KG1 (cell line): ENCODE results near the gene CIAO3.

Source experiments
- DNase-seq: peaks from one replicate; lab custom pipeline; 2025; lab: John Stamatoyannopoulos, UW

The CIAO3 gene

DNA sequence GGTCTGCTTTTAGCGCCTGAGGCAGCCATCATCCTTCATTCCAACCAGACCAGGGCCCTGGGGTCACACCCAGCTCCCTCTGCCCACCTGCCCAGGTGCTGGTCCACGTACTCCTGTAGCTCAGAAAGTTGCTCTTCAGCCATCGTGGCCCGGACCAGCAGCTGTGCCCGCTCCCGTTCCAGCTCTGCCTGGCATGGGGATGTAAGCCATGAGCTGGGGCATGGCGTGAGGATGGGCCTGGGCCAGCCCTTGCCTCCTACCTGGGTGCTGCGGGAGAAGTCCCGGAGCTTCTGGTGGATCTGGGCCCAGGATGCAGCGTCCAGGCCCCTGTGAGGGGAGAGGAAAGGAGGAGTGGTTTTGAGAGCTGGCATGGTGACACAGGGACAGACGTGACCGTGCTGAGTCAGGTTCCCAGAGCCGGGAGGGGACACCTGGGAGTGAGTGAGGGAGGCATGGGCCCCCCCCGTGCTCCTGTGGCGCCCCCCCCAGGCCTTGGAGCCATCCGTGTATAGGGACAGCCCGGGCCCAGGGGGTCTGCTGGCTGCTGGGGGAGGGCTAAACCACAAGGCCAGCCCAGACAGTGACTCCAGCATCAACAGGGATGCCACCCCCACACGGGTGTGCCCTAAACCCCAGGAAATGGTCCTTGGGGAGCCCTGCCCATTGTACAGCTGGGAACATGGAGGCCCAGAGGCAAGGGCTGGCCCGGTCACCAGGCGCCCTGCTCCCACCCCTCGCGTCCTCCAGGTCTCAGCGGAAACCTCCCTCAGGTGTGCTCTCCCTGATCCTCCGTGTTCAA lies 17.8 kb downstream of the CIAO3 start:
- no peak for DNase-seq

DNA sequence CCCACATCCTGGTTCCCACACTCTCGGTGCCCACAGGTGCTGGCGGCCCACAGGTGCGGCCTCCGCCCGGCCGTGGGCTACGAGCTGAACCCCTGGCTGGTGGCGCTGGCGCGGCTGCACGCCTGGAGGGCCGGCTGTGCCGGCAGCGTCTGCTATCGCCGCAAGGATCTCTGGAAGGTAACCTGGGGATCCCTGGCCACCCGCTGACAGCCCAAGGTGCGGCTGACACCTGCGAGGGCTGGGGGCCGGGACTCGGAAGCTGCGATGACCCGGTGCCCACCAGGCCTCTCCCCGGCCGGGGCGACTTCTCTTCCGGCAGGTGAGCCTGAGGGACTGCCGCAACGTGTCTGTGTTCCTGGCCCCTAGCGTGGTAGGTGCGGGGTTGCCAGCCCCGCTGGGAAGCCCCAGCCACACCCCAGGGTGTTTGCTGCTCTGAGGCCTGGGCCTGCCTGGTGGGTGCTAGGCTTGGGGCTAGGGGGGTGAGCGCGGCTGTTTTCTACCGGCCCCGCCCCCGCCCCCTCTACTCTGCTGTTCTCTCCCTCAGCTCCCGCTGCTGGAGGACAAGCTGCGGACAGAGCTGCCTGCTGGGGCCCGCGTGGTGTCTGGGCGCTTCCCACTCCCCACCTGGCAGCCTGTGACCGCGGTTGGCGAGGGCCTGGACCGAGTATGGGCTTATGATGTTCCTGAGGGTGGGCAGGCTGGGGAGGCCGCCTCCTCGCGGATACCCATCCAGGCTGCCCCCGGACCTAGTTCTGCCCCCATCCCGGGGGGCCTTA lies 18.8 kb downstream of the CIAO3 start:
- DNase-seq = no peak

DNA sequence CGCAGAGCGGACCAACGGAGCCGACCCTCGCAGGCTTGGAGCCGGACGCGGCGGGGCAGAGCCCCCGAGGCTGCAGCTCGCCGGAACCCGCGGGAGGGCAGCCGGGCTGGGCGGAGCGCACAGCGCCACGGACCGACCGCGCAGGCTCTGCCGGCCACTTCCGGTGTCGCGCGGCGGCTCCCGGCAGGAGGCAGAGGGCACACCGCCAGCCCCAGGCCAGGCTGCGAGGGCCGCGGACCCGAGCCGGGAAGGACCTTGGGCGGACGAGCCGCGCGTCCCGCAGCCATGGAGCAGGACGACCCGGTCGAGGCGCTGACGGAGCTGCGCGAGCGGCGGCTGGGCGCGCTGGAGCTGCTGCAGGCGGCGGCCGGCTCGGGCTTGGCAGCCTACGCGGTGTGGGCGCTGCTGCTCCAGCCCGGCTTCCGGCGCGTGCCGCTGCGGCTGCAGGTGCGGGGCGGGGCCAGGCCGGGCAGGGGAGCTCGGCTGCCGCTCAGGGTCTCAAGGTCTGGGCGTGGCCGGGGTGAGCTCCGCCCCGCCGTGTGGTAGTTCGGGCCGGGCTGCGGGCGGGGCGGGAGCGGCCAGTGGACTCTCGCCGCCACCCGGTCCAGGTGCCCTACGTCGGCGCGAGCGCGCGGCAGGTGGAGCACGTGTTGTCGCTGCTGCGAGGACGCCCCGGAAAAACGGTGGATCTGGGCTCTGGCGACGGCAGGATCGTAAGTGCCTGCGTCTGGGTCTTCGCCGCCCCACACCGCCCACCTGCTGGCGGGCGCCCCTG lies 19.6 kb downstream of the CIAO3 start, which contains the start of gene ANTKMT:
ANTKMT (plus strand) TSS at position 157 of the 775 bp plus-strand sequence; CDS start at position 286, 129 bp downstream.
- peak; percentile 44 for DNase-seq

DNA sequence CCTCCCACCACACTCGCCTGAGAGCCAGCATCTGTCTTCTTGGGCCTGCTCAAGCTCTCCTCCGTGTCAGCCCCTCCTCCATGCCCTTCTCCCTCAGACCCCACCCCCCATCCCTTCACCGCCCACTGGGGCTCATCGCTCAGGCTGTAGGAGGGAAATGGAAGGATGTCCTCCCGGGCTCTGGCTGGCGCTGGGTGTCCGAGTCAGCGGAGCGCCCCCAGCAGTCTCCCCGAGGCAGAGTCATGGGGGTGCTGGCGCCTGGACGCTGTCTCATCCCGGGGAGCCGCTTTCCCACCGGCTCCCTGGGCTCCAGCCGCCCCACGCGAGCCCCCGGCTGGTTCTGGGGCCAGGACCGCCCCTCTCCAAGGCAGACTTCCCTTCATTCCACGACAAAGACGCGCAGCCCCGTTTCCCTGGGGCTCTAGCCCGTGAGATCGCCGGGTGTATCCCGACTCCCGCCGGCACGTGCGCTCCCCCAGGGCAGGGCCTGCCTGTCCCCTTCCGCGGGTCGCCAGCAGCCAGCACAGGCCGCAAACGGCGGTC lies 20.3 kb downstream of the CIAO3 start:
- no peak for DNase-seq

DNA sequence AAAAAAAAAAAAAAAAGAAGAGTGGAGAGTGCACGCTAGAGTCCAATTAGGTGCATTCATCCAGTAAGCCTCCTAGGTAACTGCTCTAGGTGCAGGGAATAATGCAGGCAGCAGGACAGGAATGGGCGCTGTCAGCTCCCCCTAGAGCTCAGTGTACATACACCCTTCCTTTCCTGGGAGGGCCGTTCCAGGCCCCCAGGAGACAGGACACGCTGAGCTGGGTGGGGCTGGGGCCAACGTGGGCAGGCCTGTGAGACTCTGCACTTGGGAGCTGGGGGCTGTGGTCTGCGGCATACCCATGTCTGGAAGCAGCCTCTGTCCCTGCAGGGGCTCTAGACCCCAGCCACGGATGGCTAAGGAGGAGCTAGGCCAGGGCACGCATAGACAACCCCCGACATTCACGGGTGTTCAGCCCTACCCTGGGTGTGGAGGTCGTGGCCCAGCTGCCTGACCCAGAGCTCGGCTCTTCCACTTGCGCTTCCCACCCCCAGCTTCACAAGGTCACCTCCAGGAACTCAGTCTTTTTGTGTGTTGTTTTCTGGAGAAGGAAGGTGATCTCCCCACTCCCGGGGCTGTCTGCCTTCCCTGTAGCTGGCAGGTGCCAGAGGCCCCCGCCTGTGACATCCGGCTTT lies 20.9 kb downstream of the CIAO3 start:
- no peak for DNase-seq

DNA sequence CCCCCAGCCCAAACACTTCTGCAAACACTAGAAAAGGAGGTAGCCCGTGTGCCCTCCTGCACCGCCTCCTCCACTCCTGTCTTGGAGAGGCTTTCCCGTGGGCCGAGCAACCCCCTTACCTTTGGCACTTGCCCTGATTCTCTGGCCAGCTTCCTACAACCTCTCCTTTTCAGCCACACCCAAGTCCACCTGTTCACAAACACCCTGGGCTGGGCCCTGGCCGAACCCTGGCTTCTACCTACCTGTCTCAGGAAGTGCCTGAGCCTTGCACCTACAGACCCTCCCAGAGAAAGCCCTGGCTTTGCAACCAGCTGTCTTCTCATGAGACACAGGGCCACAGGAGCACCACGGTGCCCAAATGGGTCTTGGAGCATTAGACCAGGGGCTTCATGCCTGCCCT lies 21.9 kb downstream of the CIAO3 start:
- DNase-seq = no peak

DNA sequence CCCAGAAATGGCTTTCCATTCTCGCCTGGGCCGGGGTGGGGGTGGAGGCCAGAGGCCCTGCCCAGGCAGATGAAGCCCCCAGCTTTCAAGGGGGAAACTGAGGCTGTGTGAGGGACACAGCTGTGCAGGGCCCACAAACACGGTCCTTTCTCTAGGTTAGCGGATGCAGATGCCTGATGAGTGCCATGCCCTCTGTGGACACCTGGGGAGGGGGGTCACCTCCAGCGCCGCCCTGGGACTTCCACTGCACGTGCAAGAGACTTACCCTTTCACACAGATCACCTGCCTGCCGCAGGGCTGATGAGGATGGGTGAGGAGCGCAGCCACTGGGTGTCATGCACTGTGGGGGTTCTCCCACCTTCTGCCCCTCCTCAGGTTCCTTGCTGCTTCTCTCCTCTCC lies 22.4 kb downstream of the CIAO3 start:
- DNase-seq = no peak

DNA sequence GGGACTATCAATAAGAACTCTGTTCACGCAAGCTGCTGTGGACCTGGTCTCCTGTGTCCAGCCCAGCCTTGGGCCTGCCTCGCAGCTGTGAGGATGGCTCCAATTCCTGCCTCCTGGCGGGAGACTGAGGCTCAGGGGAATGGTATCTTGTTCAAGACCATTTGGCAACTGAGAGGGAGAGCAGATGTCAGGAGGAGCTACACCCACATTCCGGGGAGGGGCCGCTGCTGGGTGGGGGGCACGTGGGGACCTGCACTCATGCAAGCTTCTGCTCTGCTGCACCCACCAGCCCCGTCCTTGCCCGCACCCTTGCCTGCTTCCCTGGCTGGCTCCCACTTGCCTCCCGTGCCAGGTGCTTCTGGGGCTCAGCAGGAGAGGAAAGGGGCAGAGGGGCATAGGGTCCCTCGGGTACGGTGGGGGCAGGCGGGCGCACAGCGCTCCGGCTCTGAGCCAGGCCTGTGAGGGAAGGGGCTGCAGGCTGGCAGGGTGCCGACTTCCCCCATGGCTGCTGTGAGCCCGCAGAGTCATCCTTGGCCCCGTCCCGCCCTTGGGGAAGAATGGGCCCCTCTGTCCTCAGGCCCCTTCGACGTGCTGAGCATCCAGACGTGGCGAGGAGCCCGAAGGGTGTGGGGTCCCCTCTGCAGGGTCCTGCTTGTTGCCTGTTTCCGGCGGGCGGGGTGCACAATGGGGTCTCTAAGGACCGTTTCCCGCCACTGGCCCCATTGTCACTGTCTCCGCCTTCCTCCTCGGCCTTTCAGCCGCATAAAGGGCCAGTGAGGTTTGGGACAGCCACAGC lies 23.1 kb downstream of the CIAO3 start:
- no peak for DNase-seq

DNA sequence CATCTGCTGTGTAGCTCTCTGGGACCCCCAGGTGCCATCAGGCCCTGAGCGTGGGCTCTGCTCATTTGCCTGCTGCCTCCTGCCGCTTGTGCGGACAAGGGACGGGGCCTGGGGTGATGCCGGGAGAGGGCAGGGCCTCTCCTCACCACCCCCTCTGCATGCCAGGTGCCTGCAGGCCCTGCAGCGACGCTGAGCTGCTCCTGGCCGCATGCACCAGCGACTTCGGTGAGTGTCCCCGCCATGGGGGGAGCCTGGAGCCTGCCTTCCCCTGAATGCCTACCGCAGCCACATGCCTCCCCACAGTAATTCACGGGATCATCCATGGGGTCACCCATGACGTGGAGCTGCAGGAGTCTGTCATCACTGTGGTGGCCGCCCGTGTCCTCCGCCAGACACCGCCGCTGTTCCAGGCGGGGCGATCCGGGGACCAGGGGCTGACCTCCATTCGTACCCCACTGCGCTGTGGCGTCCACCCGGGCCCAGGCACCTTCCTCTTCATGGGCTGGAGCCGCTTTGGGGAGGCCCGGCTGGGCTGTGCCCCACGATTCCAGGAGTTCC lies 23.9 kb downstream of the CIAO3 start:
- no peak for DNase-seq

DNA sequence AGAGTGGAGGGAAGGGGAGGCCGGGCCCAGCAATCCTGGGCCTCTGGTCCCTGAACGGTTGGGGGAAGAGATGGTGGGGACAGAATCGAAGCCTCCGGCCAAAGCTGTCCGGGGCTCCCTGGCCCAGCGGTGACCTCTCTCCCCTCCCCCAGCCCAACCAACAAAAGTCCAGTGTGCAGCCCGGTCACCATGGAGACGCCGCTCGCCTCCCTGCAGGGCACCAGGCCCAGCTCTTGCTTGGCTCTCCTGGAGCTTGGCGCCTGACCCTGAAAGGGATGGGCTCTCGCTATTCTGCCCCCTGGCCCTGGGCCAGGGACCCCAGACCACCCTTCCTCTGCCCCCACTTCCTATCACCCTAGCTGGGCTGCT lies 24.6 kb downstream of the CIAO3 start:
- no peak for DNase-seq

DNA sequence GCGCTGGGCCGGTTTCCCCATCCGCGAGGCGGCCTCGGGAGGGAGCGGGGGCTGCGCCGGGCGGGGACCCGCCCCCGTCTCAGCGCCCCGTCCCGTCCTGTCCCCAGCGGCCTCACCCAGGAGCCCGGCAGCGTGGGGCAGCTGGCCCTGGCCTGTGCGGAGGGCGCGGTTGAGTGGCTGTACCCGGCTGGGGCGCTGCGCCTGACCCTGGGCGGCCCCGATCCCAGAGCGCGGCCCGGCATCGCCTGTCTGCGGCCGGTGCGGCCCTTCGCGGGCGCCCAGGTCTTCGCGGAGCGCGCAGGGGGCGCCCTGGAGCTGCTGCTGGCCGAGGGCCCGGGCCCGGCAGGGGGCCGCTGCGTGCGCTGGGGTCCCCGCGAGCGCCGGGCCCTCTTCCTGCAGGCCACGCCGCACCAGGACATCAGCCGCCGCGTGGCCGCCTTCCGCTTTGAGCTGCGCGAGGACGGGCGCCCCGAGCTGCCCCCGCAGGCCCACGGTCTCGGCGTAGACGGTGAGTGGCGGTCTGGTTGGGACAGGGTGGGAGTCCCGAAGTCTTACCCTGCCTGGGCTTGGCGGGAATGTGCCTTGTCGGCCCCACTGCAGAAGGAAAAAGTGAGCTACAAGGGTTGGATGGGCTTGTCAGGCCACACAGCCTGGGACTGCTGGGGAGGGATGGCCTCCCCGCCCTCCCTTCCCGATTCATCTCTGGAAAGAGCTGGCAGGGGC lies 25.2 kb downstream of the CIAO3 start:
- DNase-seq = no peak

DNA sequence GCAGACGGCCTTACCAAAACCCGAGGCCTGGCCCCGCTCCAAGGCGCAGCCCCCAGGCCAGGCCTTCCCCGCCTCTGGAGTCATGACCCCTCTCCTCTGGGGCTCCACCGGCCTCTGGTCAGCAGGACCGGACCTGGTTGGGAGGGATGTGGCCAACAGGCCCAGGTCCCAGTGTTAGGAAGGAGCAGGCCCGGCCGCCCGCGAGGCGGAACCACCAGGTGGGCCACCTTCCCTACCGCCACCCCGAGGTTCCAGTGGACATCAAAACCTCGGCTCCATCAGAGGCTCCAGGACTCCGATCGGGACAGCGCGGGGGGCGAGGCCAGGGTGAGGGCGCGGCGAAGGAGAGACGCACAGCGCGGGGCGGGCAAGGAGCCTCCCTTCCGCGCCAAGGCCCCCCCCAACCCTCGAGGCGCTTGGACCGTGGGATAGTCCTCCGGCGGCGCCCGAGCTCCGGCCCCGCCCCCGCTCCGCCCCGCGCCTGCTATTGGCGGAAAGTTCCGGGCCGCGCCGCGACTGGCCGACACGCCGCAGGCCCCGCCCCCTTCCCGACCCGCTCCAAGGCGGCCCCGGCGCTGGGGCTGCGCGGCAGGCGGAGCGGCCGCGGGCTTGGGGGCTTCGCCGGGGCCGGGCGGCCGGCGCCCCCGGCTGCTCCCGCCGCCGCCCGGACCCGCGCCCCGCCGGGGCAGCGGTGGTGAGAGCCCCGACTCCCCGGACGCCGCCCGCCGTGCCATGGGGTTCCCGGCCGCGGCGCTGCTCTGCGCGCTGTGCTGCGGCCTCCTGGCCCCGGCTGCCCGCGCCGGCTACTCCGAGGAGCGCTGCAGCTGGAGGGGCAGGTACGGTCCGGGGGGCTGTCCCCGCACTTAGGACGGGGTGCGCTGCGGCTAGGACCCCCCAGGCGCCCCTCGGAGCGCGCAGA lies 26.0 kb downstream of the CIAO3 start, which contains the start of gene METRN:
METRN (plus strand) TSS at position 561 of the 919 bp plus-strand sequence; CDS start at position 733, 172 bp downstream.
- peak; percentile 66 for DNase-seq

DNA sequence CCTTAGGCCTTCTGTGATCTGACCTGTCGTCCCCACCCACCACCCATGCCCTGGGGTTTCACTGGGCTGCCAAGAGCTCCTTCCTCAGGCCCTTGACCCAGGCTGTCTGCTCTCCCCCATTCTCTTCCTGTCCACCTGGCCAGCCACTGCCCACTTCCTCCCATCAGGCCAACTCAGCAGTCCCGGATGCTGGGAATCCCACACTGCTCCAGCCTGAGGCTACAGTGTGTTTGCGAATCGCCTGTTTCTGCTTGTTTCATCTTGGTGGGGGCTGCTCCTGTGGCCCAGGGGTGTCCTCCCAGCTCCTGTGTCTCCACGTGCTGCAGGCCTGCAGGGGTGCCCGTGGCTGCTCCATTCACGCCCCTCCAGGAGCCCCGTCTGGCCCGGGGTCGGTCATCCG lies 26.7 kb downstream of the CIAO3 start:
- DNase-seq = no peak

DNA sequence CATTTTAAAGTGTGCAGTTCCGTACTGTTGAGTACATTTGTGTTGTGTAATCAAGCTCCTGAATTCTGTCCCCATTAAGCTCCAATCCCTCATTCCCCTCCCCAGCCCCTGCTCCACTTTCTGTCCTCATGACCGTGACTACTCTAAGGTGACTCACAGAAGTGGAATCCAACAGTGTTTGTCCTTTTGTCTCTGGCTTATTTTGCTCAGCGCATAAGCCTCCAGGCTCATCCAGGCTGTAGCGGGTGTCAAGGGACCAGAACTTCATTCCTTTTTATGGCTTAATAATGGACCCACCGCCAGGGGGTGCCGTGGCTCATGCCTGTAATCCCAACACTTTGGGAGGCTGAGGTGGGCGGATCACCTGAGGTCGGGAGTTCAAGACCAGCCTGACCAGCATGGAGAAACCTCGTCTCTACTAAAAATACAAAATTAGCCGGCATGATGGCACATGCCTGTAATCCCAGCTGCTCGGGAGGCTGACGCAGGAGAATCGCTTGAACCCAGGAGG lies 28.0 kb downstream of the CIAO3 start:
- peak; percentile 46 for DNase-seq

DNA sequence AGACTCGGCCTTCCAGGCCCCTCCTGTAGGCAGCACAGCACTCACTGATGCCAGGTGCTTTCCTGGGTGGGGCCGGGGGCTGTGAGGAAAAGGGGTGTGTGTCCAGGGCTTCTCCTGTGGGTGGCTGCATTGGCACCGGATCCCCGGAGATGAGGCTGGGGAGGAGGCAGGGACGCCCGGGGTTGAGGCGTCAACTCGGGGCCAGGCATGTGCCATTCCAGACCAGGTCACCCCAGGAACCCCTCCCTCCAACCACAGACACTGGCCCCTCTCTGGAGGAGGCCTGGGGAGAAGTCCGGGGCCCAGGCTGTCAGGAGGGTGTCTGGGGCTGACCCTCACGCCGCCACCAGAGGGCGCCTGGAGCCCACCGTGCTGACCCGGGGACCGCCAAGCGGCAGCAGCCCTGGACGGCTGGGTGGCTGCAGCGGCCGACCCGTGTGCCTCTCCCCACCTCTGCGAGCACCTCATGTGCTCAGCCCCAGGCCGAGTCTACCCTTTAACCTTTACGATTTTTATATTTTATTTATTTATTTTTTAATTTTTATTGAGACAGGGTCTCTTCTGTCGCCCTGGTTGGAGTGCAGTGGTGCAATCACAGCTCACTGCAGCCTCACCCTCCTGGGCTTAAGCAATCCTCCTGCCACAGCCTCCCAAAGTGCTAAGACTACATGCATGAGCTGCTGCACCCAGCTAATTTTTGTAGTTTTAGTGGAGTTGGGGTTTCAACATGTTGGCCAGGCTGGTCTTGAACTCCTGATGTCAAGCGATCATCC lies 29.1 kb downstream of the CIAO3 start:
- peak; percentile 25 for DNase-seq

DNA sequence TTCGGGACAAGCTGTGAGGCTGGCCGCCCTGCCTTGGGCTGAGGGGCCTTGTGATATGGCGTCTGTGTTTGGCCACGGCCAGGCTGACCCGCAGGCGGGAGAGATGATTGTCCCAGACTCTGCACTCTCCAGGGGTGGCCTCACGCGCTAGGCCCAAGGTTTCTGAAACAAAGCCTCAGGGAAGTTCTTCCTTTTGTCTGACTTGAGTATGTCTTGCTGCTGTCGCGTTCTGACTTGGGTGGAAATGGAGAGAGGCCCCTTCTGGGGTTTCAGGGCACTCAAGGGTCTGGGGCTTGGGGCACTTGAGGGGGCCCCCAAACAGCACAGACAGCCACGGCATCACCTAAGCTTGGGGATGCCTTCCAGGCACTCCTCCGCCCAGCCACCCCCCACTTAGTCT lies 29.7 kb downstream of the CIAO3 start:
- DNase-seq = no peak

DNA sequence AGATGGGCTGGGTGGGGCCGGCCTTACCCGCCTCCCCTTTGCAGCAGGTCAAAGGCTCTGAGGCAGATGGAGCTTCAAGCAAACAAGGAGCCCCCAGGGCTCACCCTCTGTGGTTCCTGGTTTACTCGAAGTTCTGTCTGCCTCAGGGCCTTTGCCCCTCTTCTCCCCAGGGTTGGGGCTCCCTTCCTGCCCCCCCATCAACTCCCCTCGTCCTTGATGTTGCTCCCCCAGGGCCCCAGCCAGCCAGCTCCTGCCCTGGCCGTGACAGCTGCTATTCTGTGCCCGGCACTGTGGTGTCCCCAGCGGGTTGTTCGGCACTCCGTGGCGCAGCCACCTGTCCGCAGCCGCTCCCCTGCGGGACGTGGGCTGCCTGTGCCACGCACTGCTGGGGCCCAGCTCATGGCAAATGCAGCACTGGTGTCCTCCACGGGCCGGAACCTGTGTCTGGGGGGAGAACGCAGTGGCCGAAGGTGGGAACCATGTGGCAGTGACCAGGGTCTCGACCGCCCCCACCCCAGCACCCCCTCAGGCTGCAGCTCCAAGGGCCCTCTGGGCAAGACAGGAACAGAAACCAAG lies 30.2 kb downstream of the CIAO3 start:
- DNase-seq = no peak
